Retina (tissue), 1 donor: ENCODE measurements around the gene NAA60.

Source experiments
- DNase-seq: peaks from one replicate; pipeline ENCODE4 v3.0.0-alpha.2; 2016

The NAA60 gene

DNA sequence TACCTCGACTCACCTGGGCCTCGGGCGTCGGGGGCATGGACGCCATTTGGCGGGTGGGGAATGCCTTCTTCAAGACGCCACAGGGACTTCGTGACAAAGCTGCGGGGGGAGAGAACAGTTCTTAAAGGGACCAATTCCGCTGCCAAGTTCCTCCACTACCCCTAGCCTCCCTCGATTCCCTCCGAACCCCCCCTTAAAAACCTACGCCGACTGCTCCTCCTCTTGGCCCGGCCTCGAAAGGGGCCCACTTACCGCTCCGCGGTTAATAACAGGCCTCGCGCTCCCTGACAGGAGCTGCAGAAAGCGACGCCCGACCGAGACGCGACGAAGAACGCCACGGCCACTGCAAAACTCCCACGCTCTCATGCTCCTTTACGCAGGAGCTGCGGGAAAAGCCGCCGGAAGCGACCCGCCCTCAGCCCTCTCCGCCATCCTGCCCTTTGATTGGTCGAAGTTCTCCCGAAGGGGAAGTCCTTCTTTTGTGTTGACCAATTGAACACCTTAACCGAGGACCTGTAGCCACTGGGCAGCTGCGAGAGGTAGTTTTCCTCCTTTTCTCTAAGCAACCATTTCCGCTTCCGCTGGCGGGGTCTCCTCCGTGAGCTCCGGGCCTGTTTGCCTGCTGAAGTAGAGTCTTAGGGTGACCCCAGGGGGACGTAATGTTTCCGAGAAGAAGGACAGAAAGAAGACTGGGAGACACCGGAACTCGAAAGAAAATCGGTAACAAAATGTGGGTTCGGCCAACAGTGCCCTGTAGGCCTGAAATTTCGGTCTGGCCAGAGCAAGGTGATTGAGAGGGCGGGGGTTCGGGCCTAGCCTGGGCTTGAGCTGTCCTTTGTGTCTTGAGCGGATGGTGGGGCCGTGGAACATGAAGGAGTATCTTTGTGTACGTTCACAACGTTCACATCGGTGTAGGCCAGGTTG lies at the start of gene NAA60, which contains the start of gene ZNF597:
NAA60 (plus strand) TSS at position 573 of the 924 bp plus-strand sequence. CDS start 32,548 bp downstream, outside the sequence.
ZNF597 (minus strand) TSS at position 397 of the 924 bp plus-strand sequence; CDS start at position 46, 351 bp downstream.
- DNase-seq = peak; percentile 79

DNA sequence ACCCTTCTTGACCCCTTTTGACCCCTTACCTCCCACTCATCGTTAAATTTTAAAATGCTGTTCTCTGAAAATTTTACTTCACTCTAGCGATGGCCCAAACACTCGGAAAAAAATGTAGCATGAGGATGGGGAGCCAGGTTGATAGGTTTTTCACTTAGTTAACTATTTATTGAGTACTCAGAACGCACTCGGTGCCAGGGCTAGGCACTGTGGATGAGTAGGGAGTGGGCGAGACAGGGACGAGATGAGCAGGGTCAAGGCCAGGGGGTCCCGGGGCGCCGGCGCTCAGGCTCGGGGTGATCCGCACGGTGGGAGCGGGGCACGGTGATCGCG lies 43.1 kb upstream of the NAA60 start:
- DNase-seq = no peak

DNA sequence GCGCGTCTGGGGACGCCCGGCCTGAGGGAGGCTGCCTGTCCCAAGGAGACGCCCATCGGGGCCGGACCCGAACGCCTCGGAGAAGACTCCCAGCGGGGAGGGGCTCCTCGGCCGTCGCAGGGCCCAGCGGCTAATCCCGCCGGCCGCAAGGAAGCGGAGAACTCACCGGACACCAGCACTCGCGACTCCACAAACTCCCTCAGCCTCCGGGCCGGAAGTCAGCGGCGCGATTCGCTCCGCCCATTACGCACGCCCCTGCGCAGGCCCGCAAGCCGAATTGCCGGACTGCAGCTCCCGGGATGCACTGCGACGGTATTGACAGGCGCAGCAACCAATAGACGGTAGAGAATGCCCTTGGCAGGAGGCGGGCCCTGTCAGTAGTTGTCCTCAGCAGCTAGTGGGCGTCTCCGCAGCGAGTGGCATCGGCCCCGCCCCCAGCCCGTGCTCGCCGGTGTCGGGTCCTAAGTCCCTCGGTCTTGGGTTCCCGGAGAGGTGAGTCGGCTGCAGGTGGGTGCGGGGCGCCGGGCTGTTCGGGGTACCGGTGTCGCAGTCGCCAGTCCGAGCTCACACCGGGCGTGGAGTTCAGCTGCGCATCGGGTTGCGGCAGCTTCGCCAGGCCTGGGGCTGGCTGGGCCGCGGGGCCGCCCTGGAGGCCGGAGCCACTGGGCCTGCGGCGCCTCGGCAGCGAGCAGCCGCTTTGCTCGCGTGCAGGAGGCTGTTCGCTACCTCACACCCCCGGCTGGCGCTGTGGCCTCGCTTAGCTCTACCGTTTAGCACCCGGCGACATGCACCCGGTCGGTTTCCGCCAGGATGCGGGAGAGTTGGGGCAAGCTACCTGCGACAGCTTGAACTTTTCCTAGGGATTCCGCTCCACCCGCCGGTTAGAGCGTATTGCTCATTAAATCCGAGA lies 42.4 kb upstream of the NAA60 start, which contains the start of the genes ZNF174 and ZSCAN32:
ZNF174 (plus strand) TSS at position 437 of the 910 bp plus-strand sequence. CDS start 790 bp downstream, outside the sequence.
ZSCAN32 (minus strand) TSS at position 226 of the 910 bp plus-strand sequence. CDS start 3,447 bp downstream, outside the sequence.
- DNase-seq = peak; percentile 98

DNA sequence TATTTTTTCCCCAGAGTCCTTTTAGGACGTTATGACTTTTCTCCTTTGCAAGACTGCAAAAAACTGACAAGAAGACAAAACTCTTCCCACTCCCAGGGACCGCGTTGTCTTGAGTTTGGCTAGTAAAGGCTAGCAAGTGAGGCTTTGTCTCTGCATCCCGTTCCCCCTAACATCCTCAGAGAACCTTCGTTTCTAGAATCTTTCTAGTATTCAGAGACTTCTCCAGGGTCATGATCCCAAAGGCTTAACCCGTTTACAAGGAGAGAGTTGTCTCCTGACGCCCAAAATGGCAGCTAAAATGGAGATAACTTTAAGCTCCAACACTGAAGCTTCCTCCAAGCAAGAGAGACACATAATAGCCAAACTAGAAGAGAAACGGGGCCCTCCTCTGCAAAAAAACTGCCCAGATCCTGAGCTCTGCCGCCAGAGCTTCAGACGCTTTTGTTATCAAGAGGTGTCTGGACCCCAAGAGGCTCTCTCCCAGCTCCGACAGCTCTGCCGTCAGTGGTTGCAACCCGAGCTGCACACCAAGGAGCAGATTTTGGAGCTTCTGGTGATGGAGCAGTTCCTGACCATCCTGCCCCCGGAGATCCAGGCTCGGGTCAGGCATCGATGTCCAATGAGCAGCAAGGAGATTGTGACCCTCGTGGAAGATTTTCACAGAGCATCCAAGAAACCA lies 41.6 kb upstream of the NAA60 start:
- no peak for DNase-seq

DNA sequence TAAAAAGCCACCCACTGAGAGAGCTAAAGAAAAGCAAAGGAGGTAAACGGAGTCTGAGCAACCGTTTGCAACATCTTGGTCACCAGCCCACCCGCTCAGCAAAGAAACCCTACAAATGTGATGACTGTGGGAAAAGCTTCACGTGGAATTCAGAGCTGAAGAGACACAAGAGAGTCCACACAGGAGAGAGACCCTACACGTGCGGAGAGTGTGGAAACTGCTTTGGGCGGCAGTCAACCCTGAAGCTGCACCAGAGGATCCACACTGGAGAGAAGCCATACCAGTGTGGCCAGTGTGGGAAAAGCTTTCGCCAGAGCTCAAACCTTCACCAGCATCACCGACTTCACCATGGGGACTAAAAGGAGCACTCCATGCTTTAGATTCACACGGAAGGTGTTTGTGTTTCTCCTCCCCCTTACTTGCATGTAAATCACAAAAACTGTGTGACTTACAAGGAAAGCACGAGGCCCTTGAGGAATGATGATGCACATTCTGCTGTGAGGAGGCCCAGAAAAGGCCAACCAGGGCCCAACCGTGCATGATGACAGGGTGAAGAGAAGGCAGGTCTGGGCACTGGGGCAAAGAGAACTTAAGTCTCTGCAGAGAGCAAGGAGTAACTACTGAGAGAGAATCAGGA lies 34.8 kb upstream of the NAA60 start:
- DNase-seq = no peak

DNA sequence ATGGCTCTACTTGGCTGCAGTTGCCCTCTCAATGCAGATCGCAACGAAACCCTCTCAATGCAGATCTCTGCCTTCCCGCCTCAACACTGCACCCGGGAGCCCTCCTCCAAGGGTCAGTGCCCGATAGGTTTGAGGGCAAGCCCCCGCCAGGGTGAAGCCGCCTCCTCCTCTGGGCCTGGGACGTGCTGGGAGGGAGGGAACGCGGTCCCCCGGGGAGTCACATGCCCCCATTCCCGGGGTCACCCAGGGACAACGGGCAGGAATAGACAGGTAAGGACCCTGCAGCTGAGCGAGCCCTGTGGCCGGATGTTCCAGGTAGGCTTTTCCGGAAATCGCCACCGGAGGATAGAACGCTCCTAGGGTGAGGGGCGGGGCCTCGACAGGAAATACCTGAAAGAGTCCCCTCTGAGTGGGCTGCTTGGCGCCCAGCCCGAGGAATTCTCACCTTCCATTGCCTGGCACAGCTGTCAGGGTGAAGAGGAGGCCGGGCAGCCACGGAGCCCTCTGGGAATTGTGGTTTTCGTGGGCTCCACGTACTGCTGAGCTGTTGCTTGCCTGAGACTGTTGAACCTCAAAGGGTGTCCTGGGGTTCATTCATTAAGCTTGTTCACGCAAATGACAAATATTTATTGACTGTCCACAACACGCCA lies 29.6 kb upstream of the NAA60 start:
- DNase-seq = no peak

DNA sequence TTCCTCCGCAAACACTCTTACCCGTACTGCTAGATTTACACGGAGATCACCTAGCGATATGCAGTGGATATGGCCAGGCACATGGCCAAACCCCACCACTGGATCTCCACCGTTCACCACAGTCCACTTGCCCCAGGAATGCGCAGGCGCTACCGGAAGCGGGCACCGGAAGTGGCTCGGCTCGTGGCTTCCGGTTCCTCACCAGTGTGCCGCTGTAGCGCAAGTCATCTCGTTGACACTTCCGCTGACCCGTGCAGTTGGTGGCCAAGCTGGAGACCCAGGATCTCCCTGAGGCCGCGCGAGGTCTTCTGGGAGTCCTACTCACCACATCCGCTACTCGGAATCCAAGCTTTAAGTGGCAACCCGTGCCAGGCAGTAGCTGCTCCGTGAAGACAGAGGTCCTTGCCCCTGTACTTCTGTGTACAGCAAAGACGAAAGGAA lies 11.7 kb upstream of the NAA60 start:
- peak; percentile 41 for DNase-seq

DNA sequence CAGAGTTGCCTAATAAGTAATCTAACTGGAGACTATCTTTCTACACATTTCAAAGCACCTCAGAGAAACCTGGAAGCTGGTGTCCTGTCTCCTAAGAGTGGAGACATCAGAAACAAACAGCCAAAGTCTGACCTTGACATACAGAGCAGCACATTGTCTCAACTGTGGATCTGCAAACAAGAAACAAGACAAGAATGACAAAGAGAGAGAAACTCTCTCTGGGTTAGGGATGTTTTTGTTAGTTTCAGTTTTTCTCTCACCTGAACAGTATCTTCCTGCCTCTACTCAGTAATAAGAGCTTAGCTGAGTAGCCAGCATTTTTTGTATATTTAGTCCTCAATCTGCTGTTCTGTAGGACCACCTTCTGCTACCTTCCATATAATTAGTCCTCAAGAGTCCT lies 9.1 kb upstream of the NAA60 start:
- DNase-seq = no peak

DNA sequence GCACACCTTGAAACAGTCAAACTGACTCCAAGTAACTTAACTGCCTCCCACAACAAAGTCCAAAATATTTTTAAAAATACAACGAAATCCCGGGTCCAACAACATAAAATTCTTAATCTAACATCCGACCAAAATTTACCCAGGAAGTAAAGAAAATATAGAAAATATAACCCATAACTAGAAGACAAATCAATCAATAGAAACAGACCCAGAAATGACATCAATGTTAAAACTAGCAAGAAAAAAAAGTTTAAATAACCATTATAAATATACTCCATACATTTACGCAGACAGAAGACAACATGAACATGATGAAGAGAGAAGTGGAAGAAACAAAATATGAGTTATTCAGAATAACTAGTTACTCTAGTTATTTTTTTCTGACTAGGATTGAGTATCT lies 3.8 kb upstream of the NAA60 start:
- no peak for DNase-seq

DNA sequence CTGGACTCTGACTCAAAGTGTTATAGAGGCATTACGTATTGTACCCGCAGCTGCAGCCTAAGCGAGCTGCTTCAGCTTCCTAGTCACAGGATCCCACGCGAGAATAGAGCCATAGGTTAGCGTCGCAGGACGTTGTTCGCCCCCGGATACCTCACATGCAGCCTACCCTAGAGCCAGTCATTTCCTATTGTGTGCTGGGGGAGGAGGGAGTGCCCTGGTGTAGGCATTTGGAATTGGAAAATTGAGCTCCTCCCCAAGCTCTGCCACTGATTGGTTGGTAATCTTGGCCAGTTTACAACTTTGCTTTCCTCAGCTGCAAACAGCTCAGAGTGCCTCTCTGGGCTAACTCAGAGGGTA lies 530 bp downstream of the NAA60 start:
- no peak for DNase-seq

DNA sequence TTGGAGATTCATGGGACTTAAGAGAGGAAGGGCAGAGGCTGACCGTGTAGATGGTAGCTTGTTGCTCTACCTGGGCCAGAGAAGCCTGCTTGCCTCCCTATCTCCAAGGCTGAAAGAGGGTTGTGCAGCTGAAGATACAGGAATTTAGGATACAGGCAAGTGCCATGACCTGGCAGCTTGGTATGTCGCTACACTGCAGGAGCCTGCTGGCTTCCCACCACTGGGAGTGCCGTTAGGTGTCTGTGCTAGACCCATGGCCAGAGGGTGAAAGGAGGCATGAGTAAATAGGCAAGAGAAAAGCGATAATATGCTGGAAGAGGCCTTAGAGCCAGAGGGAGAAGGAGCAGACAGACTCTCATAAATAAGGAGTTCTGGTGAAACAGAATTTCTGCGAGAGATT lies 10.6 kb downstream of the NAA60 start:
- no peak for DNase-seq

DNA sequence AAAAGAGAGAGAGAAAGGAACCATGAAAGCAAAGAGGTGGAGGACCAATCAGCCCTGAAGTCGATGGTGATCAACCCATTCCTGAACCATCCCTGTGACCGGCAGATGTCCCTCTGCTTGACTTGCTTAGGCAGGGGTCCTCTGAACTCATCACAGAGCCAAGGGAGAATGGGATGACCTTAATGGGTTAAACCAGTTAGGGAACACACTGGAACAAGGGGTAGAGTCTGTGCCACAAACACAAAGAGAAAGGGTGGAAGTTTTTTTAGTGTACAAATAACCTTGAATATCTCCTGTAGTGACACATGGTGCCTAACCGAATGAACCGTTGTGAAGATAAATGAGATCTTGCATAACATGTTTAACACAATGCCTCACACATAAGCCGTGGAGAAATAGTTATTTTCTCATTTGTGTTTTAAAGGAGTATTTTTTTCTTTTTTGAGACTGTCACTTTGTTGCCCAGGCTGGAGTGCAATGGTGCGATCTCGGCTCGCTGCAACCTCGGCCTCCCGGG lies 11.2 kb downstream of the NAA60 start:
- DNase-seq = no peak

DNA sequence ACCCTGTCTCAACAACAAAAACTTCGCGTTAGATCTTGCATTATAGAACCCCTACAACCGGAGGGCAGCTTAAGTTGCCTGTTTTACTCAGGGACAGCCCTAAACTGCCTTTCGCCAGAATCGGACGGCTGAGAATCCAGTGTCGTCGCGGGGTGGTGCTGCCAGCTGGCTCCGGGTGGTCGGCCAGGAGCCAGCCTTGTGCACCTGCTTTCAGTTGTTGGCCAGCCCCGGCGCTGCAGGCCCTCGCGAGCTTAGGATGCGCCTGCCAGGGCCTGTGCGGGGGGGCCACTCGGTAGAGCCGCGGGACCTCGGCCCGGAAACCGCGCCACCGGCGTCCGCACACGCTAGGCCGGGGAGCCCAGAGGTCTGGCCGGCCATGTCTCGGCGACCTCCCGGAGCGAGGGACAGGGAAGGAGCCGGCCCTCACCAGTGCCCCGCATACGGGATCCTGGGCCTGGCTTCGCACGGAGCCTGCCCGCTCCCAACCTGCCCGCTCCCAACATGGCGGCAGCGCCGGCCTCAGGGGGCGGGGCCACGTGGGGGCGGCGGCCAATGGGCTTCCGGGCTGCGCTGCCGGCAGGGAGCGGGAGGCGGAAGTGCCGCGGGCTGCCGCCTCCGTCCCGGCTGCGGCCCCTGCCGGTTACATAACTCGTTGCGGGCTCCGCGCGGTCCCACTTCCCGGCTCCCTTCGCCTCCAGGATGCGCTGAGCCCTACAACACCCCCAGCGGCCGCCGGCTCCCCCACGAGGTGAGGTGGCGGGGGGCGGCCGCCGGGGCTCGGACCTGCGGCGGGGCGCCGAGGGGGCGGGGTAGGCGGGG lies 14.2 kb downstream of the NAA60 start:
- DNase-seq = peak; percentile 98

DNA sequence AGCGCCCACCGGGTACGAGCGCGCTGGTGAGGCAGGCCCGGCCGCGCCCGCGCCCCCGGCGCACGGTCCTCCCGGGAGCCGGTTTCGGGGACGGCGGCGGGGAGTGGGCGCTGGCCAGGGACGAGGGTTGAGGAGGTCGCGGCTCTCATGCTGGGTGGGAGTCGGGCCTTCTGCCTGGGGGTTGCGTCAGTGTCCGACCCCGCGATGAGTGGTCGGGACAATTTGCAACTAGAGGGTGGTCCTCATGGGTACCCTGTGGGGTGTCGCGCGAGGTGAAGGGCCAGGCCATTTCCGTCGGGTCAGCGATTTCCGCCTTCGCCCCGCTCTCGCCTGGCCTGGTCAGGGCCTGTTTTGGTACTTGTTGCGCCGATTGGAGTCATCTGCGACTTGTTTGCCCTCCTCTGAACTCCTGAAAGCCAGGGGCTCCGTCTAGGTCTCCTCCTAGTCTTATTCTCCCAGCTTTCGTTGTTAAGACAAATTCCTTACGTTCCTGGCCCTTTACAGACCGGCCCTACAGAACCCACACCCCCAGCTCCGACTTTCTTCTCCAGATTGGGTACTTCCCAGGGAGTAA lies 14.9 kb downstream of the NAA60 start:
- peak; percentile 54 for DNase-seq

DNA sequence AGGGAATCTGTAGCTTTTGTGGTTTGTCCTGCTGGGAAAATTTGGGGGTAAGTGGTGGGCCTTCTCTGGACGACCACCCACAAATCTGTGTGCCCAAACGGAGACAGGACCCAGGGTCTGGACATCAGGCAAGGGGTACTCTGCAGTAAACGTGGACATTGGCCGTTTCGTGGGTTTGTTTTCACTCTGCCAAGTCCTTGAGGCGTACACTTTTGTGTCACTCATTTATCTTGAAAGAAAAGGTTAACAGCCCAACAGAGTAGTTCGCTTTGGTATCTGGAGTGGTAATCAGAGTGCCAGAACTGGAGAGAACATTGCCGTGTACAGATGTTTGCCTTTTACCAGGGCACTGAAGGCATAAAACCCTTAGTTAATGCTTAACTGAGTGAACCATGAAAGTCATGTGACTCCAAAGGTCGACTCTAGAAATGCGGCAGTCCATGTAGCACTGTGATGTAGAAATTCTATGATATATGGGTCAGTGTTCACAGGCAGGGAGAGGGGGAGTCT lies 15.4 kb downstream of the NAA60 start:
- DNase-seq = peak; percentile 34

DNA sequence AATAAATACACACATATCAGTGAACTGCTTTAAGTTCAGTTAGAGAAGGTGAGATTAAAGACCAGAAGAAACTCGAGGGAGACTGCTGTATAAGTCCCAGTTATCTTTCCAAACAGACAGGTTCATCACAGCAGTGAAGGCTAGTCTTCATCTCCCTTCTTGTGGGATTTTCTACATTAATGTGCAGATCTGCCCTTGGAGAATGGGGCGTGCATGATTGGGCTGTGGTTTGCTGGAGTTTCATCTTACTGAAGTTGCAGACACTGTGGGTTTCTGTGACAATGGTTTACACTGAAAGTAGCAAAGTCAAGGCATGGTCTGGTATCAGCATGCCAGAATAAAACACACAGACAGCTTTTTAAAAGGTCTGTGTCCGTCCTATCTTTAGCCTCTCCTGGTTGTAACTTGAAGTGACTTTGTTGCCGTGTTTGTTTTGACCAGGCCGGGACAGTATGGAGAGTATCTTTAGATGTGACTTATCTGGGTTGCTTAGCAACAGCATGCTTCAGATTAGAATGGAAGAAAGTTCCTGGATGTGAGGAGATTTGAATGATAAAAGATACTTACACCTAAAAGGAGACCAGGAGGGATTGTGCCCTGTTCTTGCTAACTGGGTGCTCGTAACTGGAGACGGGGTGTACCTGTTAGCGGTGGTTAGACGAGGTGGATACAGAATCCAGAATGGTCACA lies 16.1 kb downstream of the NAA60 start:
- DNase-seq = no peak

DNA sequence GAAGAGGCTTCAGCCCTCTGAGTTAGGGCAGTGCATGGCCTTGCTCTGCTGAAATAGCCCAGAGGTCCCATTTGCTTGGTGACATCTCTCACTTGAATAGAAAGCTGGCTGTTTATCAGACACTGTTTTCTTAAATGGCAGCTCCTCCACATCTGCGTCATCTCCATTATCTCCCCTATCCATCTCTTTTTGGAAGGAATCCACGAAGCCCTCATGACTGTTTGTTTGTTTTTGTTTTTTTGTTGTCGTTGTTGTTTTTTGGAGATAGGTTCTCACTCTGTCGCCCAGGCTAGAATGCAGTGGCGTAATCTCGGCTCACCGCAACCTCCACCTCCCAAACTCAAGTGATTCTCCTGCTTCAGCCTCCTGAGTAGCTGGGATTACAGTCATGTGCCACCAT lies 16.6 kb downstream of the NAA60 start:
- no peak for DNase-seq

DNA sequence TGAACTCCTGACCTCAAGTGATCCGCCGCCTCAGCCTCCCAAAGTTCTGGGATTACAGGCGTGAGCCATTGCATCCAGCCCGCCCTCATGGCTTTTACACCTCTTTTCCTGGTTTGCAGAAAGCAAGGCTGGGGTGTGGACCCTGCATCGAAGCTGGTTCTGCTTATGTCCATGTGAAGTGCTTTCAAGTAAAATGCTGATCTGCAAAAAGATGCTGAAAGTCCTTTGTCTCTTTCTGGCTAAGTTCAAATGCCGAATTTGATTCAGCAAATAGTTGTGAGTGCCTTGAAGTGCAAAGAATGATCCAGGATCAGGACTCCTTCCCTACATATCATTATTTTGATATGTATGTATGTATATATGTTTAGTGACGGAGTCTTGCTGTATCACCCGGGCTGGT lies 17.1 kb downstream of the NAA60 start:
- DNase-seq = no peak

DNA sequence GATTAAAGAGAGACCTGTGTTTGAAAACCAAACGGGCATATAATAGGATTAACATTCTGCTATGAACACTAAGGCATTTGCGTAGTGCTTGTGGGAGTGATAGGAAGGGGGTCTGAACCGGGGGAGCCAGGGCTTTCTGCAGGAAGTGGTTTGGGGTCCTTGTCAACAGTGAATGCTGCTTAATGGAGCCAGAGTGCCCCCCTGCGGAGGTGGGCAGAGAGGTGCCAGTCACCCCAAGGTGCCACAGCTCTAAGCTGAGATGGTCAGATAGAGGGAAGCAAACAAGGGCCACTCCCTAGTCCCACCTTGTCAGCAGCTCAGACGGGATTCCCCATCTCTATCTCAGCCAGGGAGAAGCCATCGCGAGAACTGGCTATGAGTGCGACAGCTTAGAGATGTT lies 17.7 kb downstream of the NAA60 start:
- DNase-seq = no peak
